HG02885 (cell line): ENCODE results near the gene SPTBN1.

ENCODE experiments used
- ATAC-seq: cut with Tn5 transposase; IDR thresholded peaks from one replicate; pipeline ENCODE4 v1.9.1; 2021; ENCODE audit warnings: mild to moderate bottlenecking; ENCODE audit not compliant: unreplicated experiment, poor library complexity

SPTBN1 gene

GRCh38 chr2:54455563-54456361 lies at the start of gene SPTBN1:
Gene SPTBN1, plus strand, starts transcription at chr2:54456327. Its CDS starts 70,092 bp downstream, at chr2:54526419.
- peak; percentile 47 for ATAC-seq

- ATAC-seq = no peak
Measured at GRCh38 chr2:54407693-54408092, 48.4 kb upstream of the SPTBN1 start.

GRCh38 chr2:54408288-54408687 lies 47.8 kb upstream of the SPTBN1 start:
- no peak for ATAC-seq

GRCh38 chr2:54409752-54410151 lies 46.4 kb upstream of the SPTBN1 start:
- no peak for ATAC-seq

- no peak for ATAC-seq
Measured at GRCh38 chr2:54411801-54412354, 44.2 kb upstream of the SPTBN1 start.

GRCh38 chr2:54416166-54416813 lies 39.8 kb upstream of the SPTBN1 start:
- ATAC-seq = no peak

GRCh38 chr2:54416938-54417337 lies 39.2 kb upstream of the SPTBN1 start:
- ATAC-seq = no peak

GRCh38 chr2:54417577-54417976 lies 38.5 kb upstream of the SPTBN1 start:
- ATAC-seq = no peak

- ATAC-seq = no peak
Measured at GRCh38 chr2:54419388-54419787, 36.7 kb upstream of the SPTBN1 start.

GRCh38 chr2:54419855-54420523 lies 36.1 kb upstream of the SPTBN1 start:
- ATAC-seq = no peak

GRCh38 chr2:54420524-54421172 lies 35.5 kb upstream of the SPTBN1 start:
- no peak for ATAC-seq

- no peak for ATAC-seq
Measured at GRCh38 chr2:54422072-54422581, 34.0 kb upstream of the SPTBN1 start.

- no peak for ATAC-seq
Measured at GRCh38 chr2:54423213-54423612, 32.9 kb upstream of the SPTBN1 start.

- ATAC-seq = no peak
Measured at GRCh38 chr2:54424555-54425163, 31.5 kb upstream of the SPTBN1 start.

- ATAC-seq = no peak
Measured at GRCh38 chr2:54428108-54428831, 27.9 kb upstream of the SPTBN1 start.

GRCh38 chr2:54429054-54429453 lies 27.1 kb upstream of the SPTBN1 start:
- ATAC-seq = no peak

- no peak for ATAC-seq
Measured at GRCh38 chr2:54429811-54430551, 26.1 kb upstream of the SPTBN1 start.

GRCh38 chr2:54430649-54431048 lies 25.5 kb upstream of the SPTBN1 start:
- ATAC-seq = no peak
